ENCODE data around the gene ASB15.
"Not testable (repeated sequence)": the region's sequence is repeated elsewhere in the genome, so short reads cannot be mapped to it uniquely, and the experiment has no call there.

DNA sequence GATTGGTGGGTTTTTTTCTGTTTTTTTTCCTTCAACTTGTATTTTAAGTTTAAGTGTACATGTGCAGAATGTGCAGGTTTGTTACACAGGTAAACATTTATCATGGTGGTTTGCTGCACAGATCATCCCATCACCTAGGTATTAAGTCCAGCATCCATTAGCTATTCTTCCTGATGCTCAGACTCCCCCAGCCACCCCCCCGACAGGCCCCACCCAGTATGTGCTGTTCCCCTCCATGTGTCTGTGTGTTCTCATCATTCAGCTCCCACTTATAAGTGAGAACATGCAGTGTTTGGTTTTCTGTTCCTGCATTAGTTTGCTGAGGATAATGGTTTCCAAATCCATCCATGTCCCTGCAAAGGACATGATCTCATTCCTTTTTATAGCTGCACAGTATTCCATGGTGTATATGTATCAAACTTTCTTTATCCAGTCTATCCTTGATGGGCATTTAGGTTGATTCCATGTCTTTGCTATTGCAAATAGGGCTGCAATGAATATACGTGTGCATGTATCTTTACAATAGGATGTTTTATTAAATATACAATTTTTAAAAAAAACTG is 32.5 kb downstream of the ASB15 start:
- TF ChIP-seq YY1 (IDR thresholded peaks at IDR 0.05; ENCODE audit: insufficient read depth, insufficient read length); SUZ12 (IDR thresholded peaks at IDR 0.05; ENCODE audit: extremely low read depth, insufficient read depth, insufficient read length): not testable (repeated sequence)

All from NT2/D1 (cell line).